ENCODE measurements around the gene RNF220. TPM values are rescaled to one million over a fixed set of nuclear protein-coding genes. Genes with fewer than 3 reads are reported as not detected.
"Not testable (repeated sequence)": the region's sequence is repeated elsewhere in the genome, so short reads cannot be mapped to it uniquely, and the experiment has no call there.

Gene RNF220
- total RNA-seq, 1 donor from 2014 or later: 60.0 TPM

DNA sequence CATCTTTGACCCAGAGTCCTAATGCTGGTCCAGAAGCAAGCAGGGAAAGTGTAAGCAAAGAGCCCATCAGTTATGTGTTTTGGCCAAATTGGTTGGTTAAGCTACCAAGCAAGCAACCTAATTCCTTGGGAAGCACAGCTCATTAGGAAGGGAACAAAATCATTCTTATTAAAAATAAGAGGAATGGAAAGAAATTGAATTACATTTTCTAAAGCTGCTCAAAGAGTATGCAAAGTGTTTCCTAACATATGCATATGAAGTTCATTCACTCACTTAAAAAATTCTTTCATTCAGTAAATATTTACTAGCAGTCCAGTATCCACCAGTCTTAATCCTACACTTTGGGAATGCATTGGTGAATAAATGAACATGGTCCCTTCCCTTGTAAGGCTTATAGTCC, 71.8 kb downstream of the RNF220 start:
- DNase-seq (ENCODE audit: low spot score) (no peak), ATAC-seq (no peak)
- intact Hi-C loops (cut with DNase I): no loop called here

DNA sequence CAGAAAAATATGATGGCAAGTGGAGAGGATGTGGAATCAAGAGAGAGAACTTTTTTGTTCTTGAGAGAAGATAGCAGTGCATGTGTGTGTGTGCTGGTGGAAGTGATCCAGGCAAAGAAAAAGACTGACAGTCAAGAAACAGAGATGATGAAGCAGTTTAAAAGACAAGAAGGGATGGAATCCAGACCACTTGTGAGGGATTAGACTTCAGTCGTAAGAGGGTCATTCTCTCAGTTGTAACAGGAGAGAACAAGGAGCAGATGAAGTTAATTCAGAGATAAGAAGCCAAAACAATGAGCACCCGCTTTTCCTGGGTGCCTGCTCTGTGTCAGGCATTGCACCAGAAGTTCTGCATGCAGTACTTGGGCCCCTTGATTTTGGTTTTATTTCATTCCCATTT, 76.6 kb downstream of the RNF220 start:
- intact Hi-C loops (cut with DNase I): no loop called here

DNA sequence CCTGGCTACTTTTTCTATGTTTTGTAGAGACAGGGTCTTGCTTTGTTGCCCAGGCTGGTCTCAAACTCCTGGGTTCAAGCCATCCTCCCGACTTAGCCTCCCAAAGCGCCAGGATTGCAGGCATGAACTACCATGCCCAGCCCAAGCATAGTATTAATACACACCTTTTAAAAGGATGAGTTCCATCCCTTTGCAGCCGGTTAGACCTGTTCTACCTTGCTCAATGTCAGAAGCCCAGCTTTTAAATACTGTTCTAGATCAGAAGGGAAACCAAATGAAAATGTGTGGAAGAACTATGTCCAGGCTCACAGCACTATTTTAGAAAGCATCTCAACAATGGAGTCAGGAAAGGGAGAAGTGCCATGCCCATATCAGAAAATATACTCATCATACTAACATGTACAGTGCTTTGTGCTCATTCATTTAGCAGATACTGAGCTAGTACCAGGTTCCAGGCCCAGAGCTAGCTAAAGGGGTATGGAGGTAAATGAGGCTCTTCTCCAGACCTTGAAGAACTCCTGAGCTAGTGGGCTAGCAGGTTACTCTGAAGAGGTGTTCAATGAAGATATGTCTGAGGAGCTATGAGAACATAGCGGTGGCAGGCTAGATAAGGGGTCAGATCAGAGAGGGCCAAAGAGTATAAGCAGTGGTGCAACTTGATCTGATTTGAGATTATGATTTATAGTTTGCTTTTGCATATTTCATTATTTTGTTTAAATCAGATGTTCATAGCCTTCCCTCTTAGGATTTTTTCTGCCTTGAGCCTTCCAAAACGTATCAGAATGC, 78.2 kb downstream of the RNF220 start:
- no peak for ATAC-seq
- DNase-seq (ENCODE audit: low spot score): no peak
- intact Hi-C loops (cut with DNase I): no loop called here

More for the DNA sequence above, 76.6 kb downstream of the RNF220 start:
- DNase-seq (ENCODE audit: low spot score): no peak
- no peak for ATAC-seq

DNA sequence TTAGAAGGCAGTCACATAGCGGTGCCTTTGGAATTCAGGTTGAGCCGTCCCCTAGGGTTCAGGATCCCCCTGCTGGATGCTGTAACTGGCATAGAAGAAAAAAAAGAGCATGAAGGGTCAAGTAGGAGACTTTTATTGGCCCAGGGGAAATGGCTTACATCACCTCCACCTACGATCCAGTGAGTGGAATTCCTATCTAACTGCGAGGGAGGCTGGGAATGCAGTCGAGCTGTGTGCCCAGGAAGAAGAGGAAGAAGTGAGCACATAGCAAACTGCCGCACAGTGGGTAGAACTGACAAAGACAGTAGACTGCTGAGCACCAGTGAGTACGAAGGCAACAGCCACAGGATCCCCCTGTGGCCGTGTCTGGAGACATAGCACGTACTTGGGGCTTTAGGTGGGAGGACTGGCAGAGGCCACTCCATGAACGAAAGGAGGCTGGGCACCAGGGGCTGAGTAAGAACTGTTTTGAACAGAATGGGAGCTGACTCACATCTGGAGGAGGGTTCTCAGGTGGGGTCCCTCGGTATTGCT, 79.2 kb downstream of the RNF220 start:
- no peak for ATAC-seq
- intact Hi-C loops (cut with DNase I): no loop called here
- DNase-seq (ENCODE audit: low spot score): no peak

- DNase-seq (ENCODE audit: low spot score): no peak
- intact Hi-C loops (cut with DNase I): no loop called here
- ATAC-seq: peak; percentile 67
Measured at GRCh38 chr1:44485229-44485933, 80.3 kb downstream of the RNF220 start.

GRCh38 chr1:44485934-44486460, 80.9 kb downstream of the RNF220 start:
- intact Hi-C loops (cut with DNase I): no loop called here
- ATAC-seq: no peak
- DNase-seq (ENCODE audit: low spot score): no peak

DNA sequence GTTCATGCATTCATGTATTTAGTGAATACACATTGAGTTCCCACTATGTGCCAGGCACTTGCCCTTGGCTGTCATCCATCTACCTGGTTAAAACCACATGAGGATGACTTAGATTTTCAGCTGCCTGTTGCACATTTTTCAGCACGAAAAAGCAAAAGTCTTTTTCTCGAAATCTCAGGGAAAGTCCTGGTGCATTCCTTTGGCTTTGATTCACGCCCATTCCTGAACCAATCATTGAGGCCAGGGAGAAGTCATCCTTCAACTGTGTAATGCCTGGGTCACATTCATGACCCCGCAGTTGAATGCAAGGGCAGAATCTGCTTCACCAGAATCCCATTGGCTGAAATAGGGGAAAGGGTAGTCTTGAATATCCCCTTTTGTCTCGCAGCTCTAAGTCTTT, 84.4 kb downstream of the RNF220 start:
- intact Hi-C loops (cut with DNase I): no loop called here
- ATAC-seq: no peak

GRCh38 chr1:44496541-44497171, 91.6 kb downstream of the RNF220 start:
- no peak for DNase-seq (ENCODE audit: low spot score)
- ATAC-seq: no peak
- intact Hi-C loops (cut with DNase I): no loop called here

More for the DNA sequence above, 84.4 kb downstream of the RNF220 start:
- DNase-seq (ENCODE audit: low spot score): no peak

GRCh38 chr1:44497422-44498170, 92.5 kb downstream of the RNF220 start:
- no peak for DNase-seq (ENCODE audit: low spot score)
- intact Hi-C loops (cut with DNase I): loop anchor here (2.0 kb wide), 1 partner anchor 73 kb away; no protein-coding TSS in a partner anchor
- ATAC-seq: no peak

DNA sequence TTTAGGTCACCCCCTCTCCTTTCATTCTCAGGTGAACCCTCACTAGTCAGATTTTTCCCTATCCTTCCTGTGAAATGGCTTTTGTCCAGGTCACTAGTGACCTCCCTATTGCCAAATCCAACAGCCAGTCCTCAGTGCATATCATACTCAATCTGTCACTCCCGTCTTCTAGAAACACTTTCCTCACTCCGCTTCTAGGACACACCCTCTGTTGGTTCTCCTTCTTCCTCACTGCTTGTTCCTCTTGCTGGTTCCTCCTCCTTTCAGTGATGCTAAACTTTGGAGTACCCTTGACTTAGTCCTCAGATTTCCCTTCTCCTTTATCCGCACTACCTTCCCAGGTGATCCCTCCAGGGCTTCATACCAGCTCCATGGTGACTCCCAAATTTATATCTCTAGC, 94.3 kb downstream of the RNF220 start:
- ATAC-seq (no peak), DNase-seq (ENCODE audit: low spot score) (no peak)
- intact Hi-C loops (cut with DNase I): loop anchor here (2.0 kb wide), 1 partner anchor 71 kb away; no protein-coding TSS in a partner anchor

- intact Hi-C loops (cut with DNase I): no loop called here
- ATAC-seq (peak; percentile 76), DNase-seq (ENCODE audit: low spot score) (no peak)
Measured at GRCh38 chr1:44500181-44501046, 95.4 kb downstream of the RNF220 start.

DNA sequence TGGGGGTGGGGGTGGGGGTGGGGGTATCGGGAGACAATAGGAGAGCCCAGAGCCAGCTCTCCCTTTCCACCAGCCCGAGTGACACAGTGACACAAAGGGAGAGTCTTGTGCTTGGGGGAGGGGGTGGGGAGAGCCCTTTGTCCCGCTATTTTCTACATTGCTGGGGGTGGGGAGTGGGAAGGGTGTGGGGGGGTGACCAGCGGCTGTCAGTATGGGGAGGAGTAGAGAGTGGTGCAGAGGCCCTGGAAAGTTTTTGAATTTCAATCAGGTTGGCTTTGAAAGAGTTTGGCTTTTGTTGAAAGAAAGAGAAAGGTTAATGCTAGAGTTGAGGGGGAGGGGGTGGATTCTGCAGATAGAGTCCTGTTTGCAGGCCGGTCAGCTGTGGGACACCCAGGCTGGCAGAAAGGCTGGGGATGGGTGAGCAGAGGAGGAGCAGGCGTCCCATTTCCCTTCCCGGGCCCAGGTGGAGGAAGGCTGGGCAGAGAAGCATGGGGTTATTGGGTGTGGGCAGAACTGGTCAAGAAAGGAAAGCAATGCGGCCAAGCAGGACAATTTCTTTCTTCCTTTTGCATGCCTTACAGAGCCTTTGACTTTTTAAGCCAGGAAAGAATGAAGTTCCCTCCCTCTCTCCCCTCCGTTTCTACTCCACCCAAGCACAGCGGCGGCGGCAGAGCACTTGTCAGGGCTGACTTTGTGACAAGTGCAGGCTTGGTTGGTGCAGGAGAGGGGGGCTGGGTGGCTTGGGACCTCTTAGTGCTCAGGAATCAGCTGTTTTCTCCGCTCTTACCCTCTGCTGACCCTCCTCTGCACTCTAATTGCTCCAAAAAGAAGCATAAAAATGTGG, 96.2 kb downstream of the RNF220 start:
- ATAC-seq (peak; percentile 54), DNase-seq (ENCODE audit: low spot score) (no peak)
- intact Hi-C loops (cut with DNase I): no loop called here

DNA sequence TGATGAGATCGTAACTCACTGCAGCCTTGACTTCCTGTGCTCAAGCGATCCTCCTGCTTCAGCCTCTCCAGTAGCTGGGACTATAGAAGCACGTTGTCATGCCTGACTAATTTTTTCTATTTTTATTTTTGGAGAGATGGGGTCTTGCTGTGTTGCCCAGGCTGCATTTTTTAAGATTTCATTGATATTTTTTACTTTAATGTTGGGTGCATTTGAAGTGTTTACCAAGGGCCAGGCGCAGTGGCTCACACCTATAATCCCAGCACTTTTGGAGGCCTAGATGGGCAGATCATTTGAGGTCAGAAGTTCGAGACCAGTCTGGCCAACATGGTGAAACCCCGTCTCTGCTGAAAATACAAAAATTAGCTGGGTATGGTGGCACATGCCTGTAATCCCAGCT, 97.8 kb downstream of the RNF220 start:
- intact Hi-C loops (cut with DNase I); DNase-seq (ENCODE audit: low spot score): not testable (repeated sequence)

GRCh38 chr1:44503625-44504024, 98.6 kb downstream of the RNF220 start:
- intact Hi-C loops (cut with DNase I): no loop called here
- DNase-seq (ENCODE audit: low spot score) (no peak), ATAC-seq (no peak)

More for the DNA sequence above, 97.8 kb downstream of the RNF220 start:
- not testable (repeated sequence) for ATAC-seq

GRCh38 chr1:44505210-44505993, 100.3 kb downstream of the RNF220 start:
- ATAC-seq (no peak), DNase-seq (ENCODE audit: low spot score) (no peak)
- intact Hi-C loops (cut with DNase I): no loop called here
